HUES6 (cell line): ENCODE measurements around the gene RHOT2.
A peak's percentile ranks its signal among the peaks of the same experiment; 100 is the strongest.

Source experiments
- H3K27ac ChIP-seq: 2 replicates; pipeline ENCODE4 v1.7.0; 2013; ENCODE audit warnings: low read depth, mild to moderate bottlenecking, low read length, inconsistent platforms
- H3K27me3 ChIP-seq: 2 replicates; pipeline ENCODE4 v1.6.1; 2013; ENCODE audit warnings: low read length; ENCODE audit not compliant: control insufficient read depth, insufficient read depth
- H3K36me3 ChIP-seq: 2 replicates; pipeline ENCODE4 v1.6.1; 2013; ENCODE audit warnings: low read length; ENCODE audit not compliant: control insufficient read depth, insufficient read depth
- H3K4me1 ChIP-seq: 2 replicates; pipeline ENCODE4 v1.6.1; 2013; ENCODE audit warnings: low read length; ENCODE audit not compliant: control insufficient read depth, insufficient read depth
- H3K4me3 ChIP-seq: 2 replicates; pipeline ENCODE4 v1.5.1; 2013; ENCODE audit warnings: low read depth, low read length
- H3K9ac ChIP-seq: one replicate; pipeline ENCODE4 v1.6.1; 2013; ENCODE audit warnings: mild to moderate bottlenecking, low read length
- H3K9me3 ChIP-seq: 2 replicates; pipeline ENCODE4 v1.6.1; 2013; ENCODE audit warnings: low read depth, low read length; ENCODE audit not compliant: control insufficient read depth, insufficient read depth

RHOT2 gene

DNA sequence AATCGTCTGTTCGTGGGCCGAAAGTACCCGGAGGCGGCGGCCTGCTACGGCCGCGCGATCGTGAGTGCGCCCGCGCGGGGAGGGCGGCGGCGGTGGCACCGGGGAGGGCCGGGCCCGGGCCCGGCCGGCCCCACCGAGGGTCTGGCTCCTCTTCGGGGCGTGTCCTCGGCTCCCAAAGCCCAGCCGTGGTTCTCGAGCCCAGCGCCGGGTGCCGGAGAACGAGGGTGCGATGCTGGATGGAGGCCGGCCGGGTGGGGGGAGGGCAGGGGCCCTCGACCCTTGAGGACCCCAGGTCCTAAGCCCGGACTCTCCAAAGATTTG is 12.7 kb downstream of the RHOT2 start:
- H3K36me3 ChIP-seq, result peaks cover 25% of the 10 kb centered on the region
- no peaks in the 10 kb centered on the region for H3K27me3 ChIP-seq
- peaks cover 37% of the 10 kb centered on the region for H3K4me1 ChIP-seq
- H3K27ac ChIP-seq, result no peak overlapping the region
- peak overlapping the region; percentile 86 for H3K9ac ChIP-seq
- H3K9me3 ChIP-seq, result no peaks in the 10 kb centered on the region
- H3K4me3 ChIP-seq, result peak overlapping the region; percentile 86

DNA sequence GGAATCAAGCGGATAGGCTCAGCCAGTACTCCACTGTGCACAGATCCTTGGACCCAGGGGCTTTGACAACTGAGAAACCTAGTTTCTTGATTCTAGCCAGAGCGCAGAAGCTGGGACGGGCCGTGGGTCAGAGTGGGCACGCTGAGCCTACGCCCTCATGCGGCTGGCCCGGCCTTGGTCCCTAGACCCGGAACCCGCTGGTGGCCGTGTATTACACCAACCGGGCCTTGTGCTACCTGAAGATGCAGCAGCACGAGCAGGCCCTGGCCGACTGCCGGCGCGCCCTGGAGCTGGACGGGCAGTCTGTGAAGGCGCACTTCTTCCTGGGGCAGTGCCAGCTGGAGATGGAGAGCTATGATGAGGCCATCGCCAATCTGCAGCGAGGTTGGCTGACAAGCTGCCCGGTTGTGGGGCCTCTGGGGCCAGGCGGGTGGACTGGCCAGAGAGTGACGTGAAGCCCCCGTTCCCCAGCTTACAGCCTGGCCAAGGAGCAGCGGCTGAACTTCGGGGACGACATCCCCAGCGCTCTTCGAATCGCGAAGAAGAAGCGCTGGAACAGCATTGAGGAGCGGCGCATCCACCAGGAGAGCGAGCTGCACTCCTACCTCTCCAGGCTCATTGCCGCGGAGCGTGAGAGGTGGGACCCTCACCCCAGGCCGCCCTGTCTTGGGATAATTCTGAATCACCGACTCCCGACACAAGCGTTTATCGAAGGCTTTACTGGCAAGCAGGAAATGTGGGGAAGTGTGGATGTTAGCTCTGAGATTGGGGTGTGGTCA is 13.2 kb downstream of the RHOT2 start:
- Histone ChIP-seq H3K9me3 (no peaks in the 10 kb centered on the region), H3K27ac (no peak overlapping the region), H3K4me1 (peaks cover 37% of the 10 kb centered on the region), H3K9ac (peak overlapping the region; percentile 86), H3K27me3 (no peaks in the 10 kb centered on the region), H3K36me3 (peaks cover 25% of the 10 kb centered on the region), H3K4me3 (peak overlapping the region; percentile 86)

- Histone ChIP-seq H3K4me1 (peaks cover 32% of the 10 kb centered on the region), H3K4me3 (peak overlapping the region; percentile 86), H3K9ac (no peak overlapping the region), H3K36me3 (peaks cover 31% of the 10 kb centered on the region), H3K27ac (no peak overlapping the region), H3K9me3 (no peaks in the 10 kb centered on the region), H3K27me3 (no peaks in the 10 kb centered on the region)
Observed at GRCh38 chr16:681746-682427, 14.0 kb downstream of the RHOT2 start.

- Histone ChIP-seq H3K36me3 (peaks cover 40% of the 10 kb centered on the region), H3K4me1 (peaks cover 24% of the 10 kb centered on the region), H3K27ac (no peak overlapping the region)
Observed at GRCh38 chr16:682493-683395, 14.8 kb downstream of the RHOT2 start.

DNA sequence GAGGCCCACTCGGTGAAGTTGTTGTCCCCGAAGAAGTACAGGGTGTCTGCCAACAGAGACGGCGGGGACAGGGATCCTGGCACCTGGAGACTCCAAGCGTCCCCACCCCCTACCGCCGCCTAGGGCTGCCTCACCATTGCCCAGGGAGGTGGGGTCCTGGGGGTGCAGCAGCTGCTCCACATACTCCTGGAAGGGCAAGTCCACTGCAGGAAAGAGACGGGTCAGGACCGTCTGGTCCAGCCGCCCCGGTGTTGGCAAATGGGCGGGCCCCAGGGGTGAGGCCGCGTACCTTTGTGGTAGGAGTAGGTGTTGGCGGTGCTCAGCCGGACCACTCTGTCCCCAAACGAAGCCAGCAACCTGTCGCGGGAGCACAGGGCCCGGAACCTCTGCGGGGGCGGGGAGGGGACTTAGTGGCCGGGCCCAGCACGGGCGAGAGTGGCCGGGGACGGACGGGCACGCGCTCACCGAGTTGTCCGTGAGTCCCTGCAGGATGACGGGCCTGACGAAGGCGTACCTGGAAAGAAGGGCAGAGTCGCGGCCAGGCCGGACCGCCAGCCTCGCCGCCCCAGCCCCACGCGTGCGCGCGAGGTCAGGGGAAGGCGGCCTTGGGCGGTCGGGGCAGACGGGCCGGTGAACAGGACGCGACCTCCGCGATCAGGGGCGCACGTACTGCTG is 15.6 kb downstream of the RHOT2 start:
- peak overlapping the region; percentile 70; the same call in 1 of the 2 replicates for H3K27ac ChIP-seq
- peak overlapping the region; percentile 91 for H3K9ac ChIP-seq

More at GRCh38 chr16:682493-683395, 14.8 kb downstream of the RHOT2 start:
- Histone ChIP-seq H3K9me3 (no peaks in the 10 kb centered on the region), H3K4me3 (peak overlapping the region; percentile 98), H3K27me3 (no peaks in the 10 kb centered on the region), H3K9ac (no peak overlapping the region)

GRCh38 chr16:684071-684794 is 16.3 kb downstream of the RHOT2 start, which contains the start of gene JMJD8:
Gene JMJD8, minus strand, starts transcription at chr16:684334. Its CDS starts 15 bp downstream, at chr16:684319.
- H3K27ac ChIP-seq, result peak within 1 kb of the TSS; percentile 70; the same call in 1 of the 2 replicates
- H3K4me1 ChIP-seq, result peaks cover 21% of the 10 kb centered on the region
- H3K4me3 ChIP-seq, result peak within 1 kb of the TSS; percentile 98
- H3K27me3 ChIP-seq, result no peaks in the 10 kb centered on the region
- peak within 1 kb of the TSS; percentile 91 for H3K9ac ChIP-seq
- no peaks in the 10 kb centered on the region for H3K9me3 ChIP-seq
- peaks cover 42% of the 10 kb centered on the region for H3K36me3 ChIP-seq

More for the DNA sequence above, 15.6 kb downstream of the RHOT2 start:
- Histone ChIP-seq H3K27me3 (no peaks in the 10 kb centered on the region), H3K4me1 (peaks cover 21% of the 10 kb centered on the region), H3K9me3 (no peaks in the 10 kb centered on the region), H3K4me3 (peak overlapping the region; percentile 98), H3K36me3 (peaks cover 42% of the 10 kb centered on the region)

GRCh38 chr16:684961-685696 is 17.2 kb downstream of the RHOT2 start:
- peaks cover 42% of the 10 kb centered on the region for H3K36me3 ChIP-seq

GRCh38 chr16:685967-686366 is 18.0 kb downstream of the RHOT2 start:
- peaks cover 42% of the 10 kb centered on the region for H3K36me3 ChIP-seq
- H3K4me3 ChIP-seq, result no peak overlapping the region
- H3K9ac ChIP-seq, result no peak overlapping the region
- H3K9me3 ChIP-seq, result no peaks in the 10 kb centered on the region
- peaks cover 3% of the 10 kb centered on the region; the same call in 1 of the 2 replicates for H3K27me3 ChIP-seq
- H3K27ac ChIP-seq, result no peak overlapping the region
- H3K4me1 ChIP-seq, result peaks cover 23% of the 10 kb centered on the region

More at GRCh38 chr16:684961-685696, 17.2 kb downstream of the RHOT2 start:
- Histone ChIP-seq H3K27ac (no peak overlapping the region), H3K27me3 (no peaks in the 10 kb centered on the region), H3K9me3 (no peaks in the 10 kb centered on the region), H3K4me3 (peak overlapping the region; percentile 11; the same call in 1 of the 2 replicates), H3K4me1 (peaks cover 23% of the 10 kb centered on the region), H3K9ac (no peak overlapping the region)

- no peak overlapping the region for H3K4me3 ChIP-seq
- peaks cover 10% of the 10 kb centered on the region for H3K27me3 ChIP-seq
- H3K36me3 ChIP-seq, result peaks cover 36% of the 10 kb centered on the region
- no peak overlapping the region for H3K9ac ChIP-seq
- peaks cover 17% of the 10 kb centered on the region for H3K4me1 ChIP-seq
- no peak overlapping the region for H3K27ac ChIP-seq
- no peaks in the 10 kb centered on the region for H3K9me3 ChIP-seq
Observed at GRCh38 chr16:686459-687260, 18.7 kb downstream of the RHOT2 start.
